Inferior parietal cortex (tissue), 1 donor: ENCODE results near the gene QRICH2.
"Not testable (repeated sequence)": the region's sequence is repeated elsewhere in the genome, so short reads cannot be mapped to it uniquely, and the experiment has no call there.

Source experiments
- DNase-seq: peaks from one replicate; pipeline ENCODE4 v3.0.0-alpha.2; 2016; ENCODE audit errors: extremely low spot score

The QRICH2 gene

GRCh38 chr17:76326306-76326705 lies 18.2 kb upstream of the QRICH2 start:
- no peak for DNase-seq

- DNase-seq: no peak
These were observed 10.5 kb upstream of the QRICH2 start for GRCh38 chr17:76318586-76318985.

- DNase-seq: no peak
These were observed 9.5 kb upstream of the QRICH2 start for GRCh38 chr17:76317535-76317934.

DNA sequence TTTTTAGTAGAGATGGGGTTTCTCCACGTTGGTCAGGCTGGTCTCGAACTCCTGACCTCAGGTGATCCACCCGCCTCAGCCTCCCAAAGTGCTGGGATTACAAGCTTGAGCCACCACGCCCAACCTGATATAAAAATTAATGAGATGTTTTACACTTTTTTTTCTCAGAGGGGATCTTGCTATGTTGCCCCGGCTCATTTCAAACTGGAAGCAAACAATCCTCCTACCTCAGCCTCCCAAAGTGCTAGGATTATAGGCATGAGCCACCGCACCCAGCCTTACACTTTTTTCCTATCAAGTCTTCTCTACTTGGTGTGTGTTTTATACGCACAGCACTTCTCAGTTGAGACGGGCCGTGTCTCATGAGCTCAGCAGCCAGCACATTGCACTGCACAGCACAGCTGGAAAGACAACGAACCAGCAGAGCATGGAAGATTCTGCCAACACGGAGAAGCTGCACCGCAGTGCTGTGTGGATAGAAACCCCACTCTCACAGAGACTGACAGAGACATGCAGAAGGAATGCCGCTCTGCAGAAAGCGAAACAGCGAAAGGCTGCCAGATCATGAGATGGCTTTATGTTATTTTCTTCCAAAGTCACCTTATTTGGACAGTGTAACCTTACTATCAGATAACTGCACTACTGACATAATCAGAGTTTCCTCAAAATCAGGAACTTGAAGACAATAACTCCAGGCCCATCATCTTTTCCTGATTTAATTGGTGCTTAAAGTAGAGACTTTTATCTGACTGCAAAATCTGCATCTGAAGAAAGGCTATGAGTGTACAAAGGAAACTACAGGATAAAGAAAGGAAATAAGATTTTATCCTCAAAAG lies 6.5 kb upstream of the QRICH2 start:
- no peak for DNase-seq

DNA sequence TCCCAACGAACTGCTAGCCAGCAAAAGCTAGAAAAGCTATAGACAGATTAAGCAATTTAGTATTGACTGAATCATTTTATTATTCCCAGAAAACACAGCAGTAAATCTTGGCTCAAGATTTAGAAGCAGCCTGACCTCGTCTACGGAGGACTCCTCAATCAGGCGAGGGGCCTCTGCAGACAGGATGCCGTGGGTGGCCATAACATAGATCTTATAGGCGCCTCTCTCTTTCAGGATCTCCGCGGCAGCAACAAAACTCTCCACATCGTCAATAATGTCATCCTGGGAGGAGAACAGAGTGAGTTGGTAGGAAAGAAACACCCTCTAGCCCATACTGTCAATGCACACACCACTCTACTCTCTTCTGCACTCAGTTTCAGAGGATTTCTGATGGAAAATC lies 4.7 kb upstream of the QRICH2 start:
- no peak for DNase-seq

DNA sequence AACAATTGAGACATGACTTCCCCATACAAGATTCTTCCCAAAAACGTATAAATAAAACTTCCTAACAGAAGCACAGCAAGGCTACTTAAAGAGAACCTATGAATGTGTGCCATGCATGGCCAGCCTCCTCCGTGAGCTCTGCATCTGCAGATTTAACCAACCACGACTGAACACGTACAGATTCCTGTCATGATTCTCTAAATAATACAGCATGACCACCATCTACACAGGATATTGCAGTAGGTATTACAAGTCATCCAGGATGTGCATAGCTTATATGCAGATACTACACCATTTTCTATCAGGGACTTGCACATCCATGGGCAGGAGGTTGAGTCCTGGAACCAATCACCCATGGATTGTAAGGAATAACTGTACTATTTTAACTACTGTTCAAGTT lies 1.4 kb upstream of the QRICH2 start:
- no peak for DNase-seq

DNA sequence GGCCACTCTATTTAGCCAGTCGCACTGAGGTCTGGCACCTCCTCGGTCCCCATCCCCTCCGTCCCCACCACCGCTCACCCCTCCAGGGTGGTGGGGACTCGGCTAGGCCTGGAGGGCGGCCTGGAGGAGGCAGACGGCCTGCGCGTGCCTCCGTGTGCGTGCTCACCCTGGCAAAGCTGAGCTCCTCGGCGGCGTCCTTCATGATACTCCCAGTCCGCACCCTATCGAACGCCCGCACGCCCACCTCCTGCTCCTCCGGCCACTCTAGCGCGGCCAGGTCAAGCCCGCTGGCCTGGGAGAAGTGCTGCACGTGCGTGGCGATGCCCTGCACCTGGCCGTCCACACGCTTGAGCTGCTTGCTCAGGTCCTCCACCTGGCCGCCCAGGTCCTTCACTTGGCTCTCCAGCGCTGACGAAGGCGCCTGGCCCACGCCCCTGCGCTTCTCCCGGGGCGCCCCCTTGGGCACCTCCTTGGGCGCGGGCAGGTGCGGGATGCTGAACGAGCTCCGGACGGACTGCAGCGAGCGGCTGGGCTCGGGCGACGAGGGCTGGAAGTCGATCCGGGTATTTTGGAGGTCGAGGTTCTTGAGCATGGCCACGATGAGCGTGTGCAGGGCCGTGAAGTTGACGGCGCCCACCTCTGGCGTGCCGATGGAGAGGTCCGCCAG lies 644 bp downstream of the QRICH2 start:
- DNase-seq: no peak

- not testable (repeated sequence) for DNase-seq
These were observed 3.0 kb downstream of the QRICH2 start for GRCh38 chr17:76305135-76305454.

DNA sequence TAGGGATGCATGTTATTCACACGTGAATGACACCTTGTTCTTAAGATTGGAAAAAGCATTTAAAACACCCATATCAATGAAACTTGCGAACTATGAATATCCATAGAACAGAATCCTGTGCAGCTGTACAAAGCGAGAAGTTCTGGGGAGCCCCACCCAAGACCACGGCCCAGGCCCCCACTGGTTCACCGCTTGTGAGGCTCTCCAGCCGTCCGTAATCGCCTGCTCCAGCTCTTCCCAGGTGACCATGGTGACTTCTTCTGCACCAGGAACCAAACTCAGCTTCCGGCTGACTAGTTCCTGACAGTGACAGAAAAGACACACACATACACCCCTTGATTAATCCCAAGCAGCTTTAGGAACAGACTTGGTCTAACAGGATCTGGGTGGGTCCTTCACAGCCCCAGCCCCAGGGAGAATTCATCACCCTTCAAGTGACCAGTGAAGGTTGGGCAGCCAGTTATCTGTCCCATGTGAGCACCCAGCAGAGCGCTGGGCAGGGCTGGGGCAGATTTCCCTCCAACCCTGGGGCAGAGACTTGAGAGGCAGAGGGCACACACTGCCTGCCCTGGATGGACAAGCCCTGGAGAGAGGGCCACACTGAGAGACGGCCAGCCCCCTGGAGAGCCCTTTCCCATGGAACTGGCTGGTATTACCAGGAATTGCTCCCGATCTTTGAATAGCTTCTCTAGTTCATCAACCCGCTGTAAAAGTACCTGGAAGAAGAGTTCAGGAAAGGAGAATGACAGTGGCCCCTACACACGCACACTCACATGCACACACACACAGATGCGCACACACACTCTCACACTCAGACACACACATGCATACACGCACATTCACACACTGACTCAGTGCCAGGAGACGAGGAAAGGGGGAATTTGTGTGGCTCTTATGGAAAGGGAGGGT lies 3.6 kb downstream of the QRICH2 start:
- DNase-seq: no peak

- DNase-seq: no peak
These were observed 10.6 kb downstream of the QRICH2 start for GRCh38 chr17:76297436-76297835.

- DNase-seq: no peak
These were observed 11.2 kb downstream of the QRICH2 start for GRCh38 chr17:76296889-76297288.

GRCh38 chr17:76296186-76296585 lies 11.9 kb downstream of the QRICH2 start:
- no peak for DNase-seq

DNA sequence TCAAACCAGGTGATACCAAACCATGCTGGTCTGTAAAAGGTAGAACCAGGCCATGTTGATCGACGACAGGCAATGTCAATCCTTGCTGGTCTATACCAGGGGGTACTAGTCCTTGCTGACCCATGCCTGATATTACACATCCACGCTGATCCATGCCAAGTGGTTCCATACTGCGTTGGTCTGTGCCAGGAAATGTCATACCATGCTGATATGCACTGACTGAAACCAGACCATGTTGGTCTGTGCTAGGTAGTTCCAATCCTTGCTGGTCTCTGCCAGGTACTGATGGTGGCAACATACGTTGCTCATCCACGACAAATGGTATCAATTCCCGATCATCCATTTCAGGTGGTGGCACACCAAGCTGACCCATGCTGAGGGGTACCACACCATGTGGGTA lies 15.0 kb downstream of the QRICH2 start:
- DNase-seq: no peak

DNA sequence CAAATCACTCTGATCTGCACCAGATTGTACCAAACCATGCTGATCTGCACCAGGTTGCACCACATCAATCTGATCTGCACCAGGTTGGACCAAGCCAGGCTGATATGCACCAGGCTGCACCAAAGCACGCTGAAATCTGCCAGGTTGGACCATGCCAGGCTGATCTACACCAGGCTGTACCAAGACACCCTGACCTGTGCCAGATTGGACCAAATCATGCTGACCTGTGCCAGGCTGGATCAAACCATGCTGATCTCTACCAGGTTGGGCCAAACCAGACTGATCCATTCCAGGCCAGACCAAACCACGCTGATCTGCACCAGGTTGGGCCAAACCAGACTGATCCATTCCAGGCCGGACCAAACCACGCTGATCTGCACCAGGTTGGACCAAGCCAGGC lies 15.5 kb downstream of the QRICH2 start:
- no peak for DNase-seq

- DNase-seq: no peak
These were observed 26.3 kb downstream of the QRICH2 start for GRCh38 chr17:76281573-76282371.

GRCh38 chr17:76280650-76281049 lies 27.4 kb downstream of the QRICH2 start:
- no peak for DNase-seq

DNA sequence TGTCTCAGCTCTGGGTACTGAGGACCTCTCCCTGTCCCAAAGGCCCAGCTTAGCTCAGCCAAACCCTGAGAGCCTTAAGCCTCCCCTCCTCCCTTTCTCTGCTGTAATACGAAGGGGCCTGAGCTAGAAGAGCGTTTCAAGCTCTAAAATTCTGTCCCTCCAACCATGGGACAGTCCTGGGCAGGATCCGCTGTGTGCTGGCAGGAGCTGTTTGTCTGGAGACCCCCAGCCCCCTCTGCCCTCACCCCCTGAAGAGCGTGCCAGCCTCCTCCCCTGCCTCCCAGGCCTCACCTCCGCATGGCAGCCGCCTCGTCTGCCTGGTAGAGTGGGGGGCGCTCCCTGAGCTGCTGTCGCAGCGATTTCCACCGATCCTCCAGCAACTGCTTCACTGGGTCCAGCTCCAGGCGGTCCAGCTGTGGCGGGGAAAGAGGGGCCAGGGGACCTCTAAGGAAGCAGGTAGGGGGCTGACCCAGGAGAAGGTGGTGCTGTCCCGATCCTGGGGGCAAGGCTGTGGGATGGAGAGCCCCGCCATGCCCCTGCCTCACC lies 28.3 kb downstream of the QRICH2 start:
- no peak for DNase-seq

- DNase-seq: peak; percentile 91
These were observed 28.9 kb downstream of the QRICH2 start for GRCh38 chr17:76278952-76279741.

DNA sequence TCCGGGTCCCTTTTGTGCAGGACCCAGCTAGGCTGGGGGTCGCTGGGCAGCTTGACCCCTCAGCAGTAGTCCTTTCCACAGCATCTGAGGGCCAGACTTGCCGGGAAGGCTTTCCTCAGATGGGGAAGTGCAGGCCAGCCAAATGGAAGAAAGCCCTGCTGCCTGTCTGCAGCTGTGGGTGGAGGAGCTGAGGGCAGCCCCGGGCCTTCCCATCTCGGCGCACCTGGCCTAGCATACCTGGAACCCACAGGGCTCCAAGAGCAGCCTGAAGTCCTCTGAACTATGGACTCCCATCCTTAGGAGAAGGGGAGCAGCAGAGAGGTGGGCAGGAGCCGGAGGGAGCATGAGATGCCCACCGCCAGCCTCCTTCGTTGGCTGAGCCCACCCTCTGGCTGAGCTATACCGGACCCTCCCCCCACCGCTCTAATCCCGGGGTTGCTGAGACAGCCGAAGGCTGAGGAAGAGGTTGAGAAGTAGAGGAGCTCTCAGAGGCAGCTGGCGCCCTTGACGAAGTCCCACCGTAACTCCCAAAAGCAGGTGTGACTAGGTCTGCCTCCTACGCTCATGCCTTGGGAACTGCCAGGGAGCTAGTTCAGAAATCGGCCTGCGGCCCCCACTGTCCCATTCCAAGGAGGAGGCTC lies 29.7 kb downstream of the QRICH2 start:
- no peak for DNase-seq
